KMS-11 (cell line): ENCODE data around the gene APOH.
A peak's percentile ranks its signal among the peaks of the same experiment; 100 is the strongest.

Experiments
- H2AFZ ChIP-seq: fragments of 200-600 bp; sonication (generic); 2 replicates; pipeline ENCODE4 v1.6.1; 2016; ENCODE audit warnings: antibody characterized with exemption, mixed run types, low read depth
- H3K27ac ChIP-seq: fragments of 200-600 bp; sonication (generic); 2 replicates; pipeline ENCODE4 v1.6.1; 2016; ENCODE audit warnings: mild to moderate bottlenecking, mixed run types
- H3K27me3 ChIP-seq: fragments of 200-600 bp; sonication (generic); 2 replicates; pipeline ENCODE4 v1.6.1; 2017; ENCODE audit warnings: mild to moderate bottlenecking, low read depth, mixed run types, moderate library complexity; ENCODE audit not compliant: insufficient read depth
- H3K36me3 ChIP-seq: fragments of 200-600 bp; sonication (generic); 2 replicates; pipeline ENCODE4 v1.6.1; 2017; ENCODE audit warnings: mild to moderate bottlenecking, mixed run types; ENCODE audit not compliant: insufficient read depth
- H3K4me1 ChIP-seq: fragments of 200-600 bp; sonication (generic); 2 replicates; pipeline ENCODE4 v1.6.1; 2016; ENCODE audit warnings: mild to moderate bottlenecking, low read depth, mixed run types; ENCODE audit not compliant: poor library complexity, severe bottlenecking
- H3K4me2 ChIP-seq: fragments of 200-600 bp; sonication (generic); 2 replicates; pipeline ENCODE4 v1.7.0; 2016; ENCODE audit warnings: mild to moderate bottlenecking, mixed run types
- H3K4me3 ChIP-seq: fragments of 200-600 bp; sonication (generic); IDR thresholded peaks from 2 replicates; pipeline ENCODE4 v1.6.1; 2017; ENCODE audit warnings: low read depth, low read length, mixed read lengths; ENCODE audit not compliant: insufficient read depth
- H3K79me2 ChIP-seq: fragments of 200-600 bp; sonication (generic); 2 replicates; pipeline ENCODE4 v1.6.1; 2016; ENCODE audit warnings: low read depth, mixed run types; ENCODE audit not compliant: insufficient read depth
- H3K9ac ChIP-seq: fragments of 200-600 bp; sonication (generic); 2 replicates; pipeline ENCODE4 v1.6.1; 2016; ENCODE audit warnings: mild to moderate bottlenecking, mixed run types
- H4K20me1 ChIP-seq: fragments of 200-600 bp; sonication (generic); 2 replicates; pipeline ENCODE4 v1.6.1; 2016; ENCODE audit warnings: mild to moderate bottlenecking, mixed run types; ENCODE audit not compliant: insufficient read depth
- TF ChIP-seq, protein P1 (sequence below): fragments of 200-600 bp; sonication (generic); conservative IDR thresholded peaks from 2 replicates; pipeline ENCODE4 v1.6.1; 2017; ENCODE audit warnings: low read depth, mild to moderate bottlenecking, antibody characterized with exemption, low read length, moderate library complexity, mixed read lengths

The APOH gene

DNA sequence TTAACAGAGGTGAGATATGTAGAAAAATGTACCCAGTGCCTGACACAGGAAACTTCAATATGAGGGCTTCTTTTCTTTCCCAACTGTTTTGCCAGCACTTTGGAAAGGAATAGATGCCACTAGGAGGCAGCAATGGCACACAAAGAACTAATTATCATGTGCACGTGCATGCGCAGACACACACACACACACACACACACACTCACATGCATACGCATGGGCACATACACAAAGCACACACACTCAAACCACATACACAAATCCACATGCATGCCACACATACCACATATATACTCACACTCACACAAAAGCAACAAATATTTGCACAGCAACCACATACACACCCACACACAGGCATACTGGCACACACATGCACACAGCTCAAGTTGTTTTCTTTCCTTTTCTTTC lies 28.5 kb downstream of the APOH start:
- Histone ChIP-seq H3K4me2 (no peak overlapping the region), H2AFZ (no peak overlapping the region), H3K27me3 (no peaks in the 10 kb centered on the region), H3K36me3 (no peaks in the 10 kb centered on the region), H3K79me2 (no peaks in the 10 kb centered on the region), H4K20me1 (no peaks in the 10 kb centered on the region), H3K4me1 (no peaks in the 10 kb centered on the region), H3K27ac (no peak overlapping the region), H3K9ac (no peak overlapping the region), H3K4me3 (no peak overlapping the region)
- TF ChIP-seq, protein P1, sequence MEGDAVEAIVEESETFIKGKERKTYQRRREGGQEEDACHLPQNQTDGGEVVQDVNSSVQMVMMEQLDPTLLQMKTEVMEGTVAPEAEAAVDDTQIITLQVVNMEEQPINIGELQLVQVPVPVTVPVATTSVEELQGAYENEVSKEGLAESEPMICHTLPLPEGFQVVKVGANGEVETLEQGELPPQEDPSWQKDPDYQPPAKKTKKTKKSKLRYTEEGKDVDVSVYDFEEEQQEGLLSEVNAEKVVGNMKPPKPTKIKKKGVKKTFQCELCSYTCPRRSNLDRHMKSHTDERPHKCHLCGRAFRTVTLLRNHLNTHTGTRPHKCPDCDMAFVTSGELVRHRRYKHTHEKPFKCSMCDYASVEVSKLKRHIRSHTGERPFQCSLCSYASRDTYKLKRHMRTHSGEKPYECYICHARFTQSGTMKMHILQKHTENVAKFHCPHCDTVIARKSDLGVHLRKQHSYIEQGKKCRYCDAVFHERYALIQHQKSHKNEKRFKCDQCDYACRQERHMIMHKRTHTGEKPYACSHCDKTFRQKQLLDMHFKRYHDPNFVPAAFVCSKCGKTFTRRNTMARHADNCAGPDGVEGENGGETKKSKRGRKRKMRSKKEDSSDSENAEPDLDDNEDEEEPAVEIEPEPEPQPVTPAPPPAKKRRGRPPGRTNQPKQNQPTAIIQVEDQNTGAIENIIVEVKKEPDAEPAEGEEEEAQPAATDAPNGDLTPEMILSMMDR: peak; percentile 56

DNA sequence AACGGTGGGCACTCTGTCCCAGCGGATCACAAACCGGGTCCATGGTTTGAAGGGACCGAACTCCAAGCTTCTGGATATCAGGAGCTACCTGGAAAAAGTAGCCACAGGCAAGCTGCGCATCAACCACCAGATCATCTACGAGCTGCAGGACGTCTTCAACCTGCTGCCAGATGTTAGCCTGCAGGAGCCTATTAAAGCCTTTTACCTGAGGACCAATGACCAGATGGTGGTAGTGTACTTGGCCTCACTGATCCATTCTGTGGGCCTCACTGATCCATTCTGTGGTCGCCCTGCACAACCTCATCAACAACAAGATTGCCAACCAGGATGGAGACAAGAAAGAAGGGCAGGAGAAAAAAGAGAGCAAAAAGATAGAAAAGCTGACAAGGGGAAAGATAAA lies 31.0 kb downstream of the APOH start:
- no peaks in the 10 kb centered on the region for H3K79me2 ChIP-seq
- no peaks in the 10 kb centered on the region for H4K20me1 ChIP-seq
- H3K36me3 ChIP-seq: no peaks in the 10 kb centered on the region
- no peak overlapping the region for H3K9ac ChIP-seq
- no peak overlapping the region for H3K4me2 ChIP-seq
- no peak overlapping the region for H2AFZ ChIP-seq
- no peaks in the 10 kb centered on the region for H3K4me1 ChIP-seq
- H3K27ac ChIP-seq: no peak overlapping the region
- TF ChIP-seq, protein P1: no peak
- no peaks in the 10 kb centered on the region for H3K27me3 ChIP-seq
- no peak overlapping the region for H3K4me3 ChIP-seq

DNA sequence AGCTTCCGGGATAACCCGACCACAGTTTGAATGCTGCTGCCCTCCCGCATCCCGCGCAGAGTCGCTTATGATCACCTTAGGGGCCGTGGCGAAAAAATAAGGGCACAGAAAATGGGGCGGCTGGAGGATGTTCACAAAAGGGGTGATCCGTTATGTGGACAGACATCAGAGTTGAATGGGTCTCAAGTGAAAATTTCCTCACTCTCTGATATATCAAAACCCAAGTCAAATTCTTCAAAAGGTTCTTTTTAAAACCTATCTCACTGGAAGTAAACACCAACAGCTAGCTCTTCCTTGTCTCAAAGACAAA lies 36.9 kb downstream of the APOH start:
- Histone ChIP-seq H3K4me1 (peaks cover 23% of the 10 kb centered on the region), H2AFZ (peak overlapping the region; percentile 95), H3K36me3 (no peaks in the 10 kb centered on the region), H4K20me1 (no peaks in the 10 kb centered on the region), H3K9ac (no peak overlapping the region), H3K4me3 (no peak overlapping the region), H3K79me2 (no peaks in the 10 kb centered on the region), H3K27ac (peak overlapping the region; percentile 46), H3K27me3 (no peaks in the 10 kb centered on the region), H3K4me2 (peak overlapping the region; percentile 94)
- TF ChIP-seq, protein P1: no peak

- TF ChIP-seq, protein P1: no peak
- Histone ChIP-seq H3K4me1 (peaks cover 23% of the 10 kb centered on the region), H3K27me3 (no peaks in the 10 kb centered on the region), H2AFZ (peak within 1 kb of the TSS; percentile 95), H4K20me1 (no peaks in the 10 kb centered on the region), H3K36me3 (no peaks in the 10 kb centered on the region), H3K4me2 (peak within 1 kb of the TSS; percentile 94), H3K9ac (peak within 1 kb of the TSS; percentile 74), H3K4me3 (no peak within 1 kb of the TSS), H3K27ac (peak within 1 kb of the TSS; percentile 46), H3K79me2 (no peaks in the 10 kb centered on the region)
Measured at GRCh38 chr17:66191593-66192377, 37.4 kb downstream of the APOH start, which contains the start of gene CEP112. Gene CEP112, minus strand, starts transcription at chr17:66192133.
